NCI-H524 treated with DMSO at 0.1 percent for 48 hours (cell line): ENCODE measurements around the gene ITPR2.
"Not testable (repeated sequence)": the region's sequence is repeated elsewhere in the genome, so short reads cannot be mapped to it uniquely, and the experiment has no call there.

Source experiments
- DNase-seq: peaks from one replicate; lab custom pipeline; 2025; lab: John Stamatoyannopoulos, UW

ITPR2 gene

DNA sequence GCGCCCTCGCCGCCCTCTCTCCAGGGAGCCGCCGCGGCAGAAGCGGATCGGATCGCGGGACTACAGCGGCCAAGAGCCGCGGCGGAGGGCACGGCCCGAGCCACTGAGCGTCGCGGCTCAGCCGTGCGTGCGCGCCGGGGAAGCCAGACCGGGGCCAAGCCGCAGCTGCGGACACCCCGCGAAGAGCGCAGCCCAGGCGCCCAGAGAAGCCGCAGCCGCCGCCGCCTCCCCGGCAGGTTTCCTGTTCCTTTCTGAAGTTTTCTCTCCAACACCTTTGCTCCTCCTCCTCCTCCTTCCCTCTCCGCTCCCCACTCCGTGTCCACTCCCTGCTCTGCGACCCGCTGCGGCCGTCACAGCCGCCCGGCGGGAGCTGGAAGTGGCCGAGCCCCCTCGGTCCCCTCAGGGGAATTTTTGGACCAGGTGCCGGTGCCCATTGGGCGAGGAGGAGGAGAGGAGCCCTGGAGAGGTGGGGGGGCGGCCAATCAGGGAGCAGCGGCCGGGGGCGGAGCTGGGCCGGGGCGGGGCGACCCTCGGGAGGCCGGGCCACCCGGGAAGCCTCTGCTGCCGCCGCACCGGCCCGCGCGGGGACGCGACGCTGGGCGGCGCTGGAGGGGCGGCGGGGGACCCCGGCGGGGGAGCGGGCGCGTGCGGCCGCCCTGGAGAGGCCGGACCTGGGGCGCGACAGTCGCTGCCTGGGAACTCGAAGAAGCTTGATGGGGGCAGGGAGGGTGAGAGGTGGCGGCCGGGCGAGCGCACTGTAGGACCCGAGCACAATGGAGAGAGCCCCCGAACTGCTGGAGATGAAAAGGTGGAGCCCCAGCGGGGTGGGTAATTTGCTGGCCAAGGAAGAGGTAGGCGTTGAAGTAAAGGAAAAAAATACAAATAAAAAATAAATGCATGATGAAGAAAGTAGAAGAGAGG, at the start of gene ITPR2:
Gene ITPR2 (minus strand): TSS at position 373 of the 921 bp plus-strand sequence. CDS start 413 bp downstream, outside the sequence.
- peak; percentile 63 for DNase-seq

DNA sequence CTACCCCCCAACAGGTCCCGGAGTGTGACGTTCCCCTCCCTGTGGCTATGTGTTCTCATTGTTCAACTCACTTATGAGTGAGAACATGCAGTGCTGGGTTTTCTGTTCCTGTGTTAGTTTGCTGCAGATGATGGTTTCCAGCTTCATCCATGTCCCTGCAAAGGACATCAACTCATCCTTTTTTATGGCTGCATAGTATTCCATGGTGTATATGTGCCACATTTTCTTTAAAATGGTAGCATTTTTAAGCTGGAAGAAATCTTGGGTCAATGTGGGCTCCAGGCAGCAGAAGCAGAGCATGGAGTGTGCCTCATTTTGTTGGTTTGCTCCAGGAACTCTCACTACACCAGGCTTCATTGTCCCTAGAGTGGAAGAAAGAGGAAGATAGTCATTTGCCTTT, 47.6 kb upstream of the ITPR2 start:
- DNase-seq = no peak

DNA sequence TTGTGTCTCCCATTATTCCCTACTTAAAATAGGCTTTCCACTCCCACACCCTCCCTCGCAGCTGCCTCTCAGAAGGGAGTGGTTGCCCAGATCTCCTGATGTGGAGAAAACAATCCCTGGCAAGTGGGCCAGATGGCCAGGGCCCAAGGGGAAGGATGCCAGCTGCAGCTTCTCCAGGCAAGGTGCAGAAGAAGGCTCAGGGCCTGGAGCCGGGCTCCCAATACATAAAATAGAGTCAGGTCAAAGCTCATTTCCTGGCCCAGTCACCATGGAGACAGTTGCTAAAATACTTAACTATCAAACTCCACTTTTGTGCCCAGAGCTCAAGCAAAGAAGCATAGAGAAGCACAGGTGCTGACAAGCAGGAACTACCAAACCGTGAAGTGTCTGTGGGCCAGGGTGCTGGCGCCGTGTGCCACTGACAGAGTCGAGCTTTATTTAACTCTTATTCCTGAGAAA, 45.7 kb upstream of the ITPR2 start:
- peak; percentile 87 for DNase-seq

DNA sequence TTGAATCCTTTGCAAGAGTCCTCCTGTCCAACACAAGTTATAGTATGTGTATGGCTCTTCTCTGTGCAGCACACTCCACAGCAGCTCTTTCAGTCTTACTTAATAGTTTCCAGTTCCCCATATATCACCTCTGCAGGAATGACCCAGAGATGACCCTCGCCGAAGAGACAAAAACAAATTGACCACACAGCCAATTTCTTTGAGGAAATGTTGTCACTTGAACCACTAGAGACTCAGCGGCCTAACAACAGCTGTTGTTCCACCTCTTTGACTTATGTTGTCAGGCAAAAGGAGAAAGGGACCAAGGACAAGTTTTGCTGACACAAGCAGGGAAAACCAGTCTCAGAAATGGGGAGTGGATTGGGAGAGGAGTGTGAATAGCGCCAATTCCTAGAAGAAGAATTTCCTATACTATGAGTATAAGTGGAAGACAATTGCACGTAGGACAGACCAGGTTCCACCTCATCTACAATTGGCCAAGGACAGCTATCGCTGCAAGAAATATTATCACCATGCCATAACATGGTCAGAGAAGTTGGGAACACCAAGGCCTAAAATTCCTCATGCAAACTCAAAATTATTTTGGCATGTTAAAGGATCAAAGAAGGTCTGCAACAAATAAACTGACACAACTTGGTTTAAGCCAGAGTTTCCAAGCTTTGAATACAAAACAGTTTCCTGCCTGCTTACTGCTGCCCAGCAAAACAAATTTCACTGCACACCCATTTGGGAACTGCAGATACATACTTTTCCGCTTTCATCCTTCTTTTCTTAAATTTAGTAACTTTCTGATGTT, 41.7 kb upstream of the ITPR2 start:
- DNase-seq = no peak

DNA sequence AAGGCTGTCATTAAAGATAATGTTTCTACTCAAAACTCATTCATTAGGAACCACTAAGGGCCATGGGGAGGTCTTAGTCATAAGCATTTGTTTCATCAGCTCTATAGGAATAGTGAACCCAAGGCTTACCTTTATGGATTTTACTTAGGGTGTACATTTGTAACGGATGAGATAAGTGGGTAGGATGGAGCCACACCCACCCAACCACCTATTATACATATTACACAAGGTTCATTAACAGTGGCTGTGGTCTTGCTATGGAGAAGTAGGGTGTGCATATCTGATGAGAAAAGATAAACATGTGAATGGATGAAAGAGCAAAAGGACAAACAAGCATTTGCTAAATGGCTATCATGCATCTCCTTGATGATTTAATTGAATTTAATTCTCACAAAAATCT, 39.6 kb upstream of the ITPR2 start:
- DNase-seq = no peak

DNA sequence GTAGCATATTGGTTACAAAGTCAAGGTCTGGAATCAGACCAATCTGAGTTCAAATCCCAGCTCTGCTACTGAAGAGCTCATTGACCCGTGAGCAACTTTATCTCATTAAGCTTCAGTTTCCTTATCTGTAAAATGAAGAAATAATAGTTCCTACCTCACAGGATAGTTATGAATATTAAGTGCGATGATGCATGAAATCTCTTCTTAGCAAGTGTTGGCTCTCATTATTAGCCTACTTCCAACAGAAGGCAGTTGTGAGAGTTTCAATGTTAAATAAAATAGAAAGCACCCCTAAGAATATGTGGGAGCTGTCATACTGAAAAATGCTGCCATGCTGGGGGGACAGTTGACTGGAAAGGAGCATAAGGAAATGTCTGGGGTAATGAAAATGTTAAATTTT, 39.0 kb upstream of the ITPR2 start:
- DNase-seq = no peak

DNA sequence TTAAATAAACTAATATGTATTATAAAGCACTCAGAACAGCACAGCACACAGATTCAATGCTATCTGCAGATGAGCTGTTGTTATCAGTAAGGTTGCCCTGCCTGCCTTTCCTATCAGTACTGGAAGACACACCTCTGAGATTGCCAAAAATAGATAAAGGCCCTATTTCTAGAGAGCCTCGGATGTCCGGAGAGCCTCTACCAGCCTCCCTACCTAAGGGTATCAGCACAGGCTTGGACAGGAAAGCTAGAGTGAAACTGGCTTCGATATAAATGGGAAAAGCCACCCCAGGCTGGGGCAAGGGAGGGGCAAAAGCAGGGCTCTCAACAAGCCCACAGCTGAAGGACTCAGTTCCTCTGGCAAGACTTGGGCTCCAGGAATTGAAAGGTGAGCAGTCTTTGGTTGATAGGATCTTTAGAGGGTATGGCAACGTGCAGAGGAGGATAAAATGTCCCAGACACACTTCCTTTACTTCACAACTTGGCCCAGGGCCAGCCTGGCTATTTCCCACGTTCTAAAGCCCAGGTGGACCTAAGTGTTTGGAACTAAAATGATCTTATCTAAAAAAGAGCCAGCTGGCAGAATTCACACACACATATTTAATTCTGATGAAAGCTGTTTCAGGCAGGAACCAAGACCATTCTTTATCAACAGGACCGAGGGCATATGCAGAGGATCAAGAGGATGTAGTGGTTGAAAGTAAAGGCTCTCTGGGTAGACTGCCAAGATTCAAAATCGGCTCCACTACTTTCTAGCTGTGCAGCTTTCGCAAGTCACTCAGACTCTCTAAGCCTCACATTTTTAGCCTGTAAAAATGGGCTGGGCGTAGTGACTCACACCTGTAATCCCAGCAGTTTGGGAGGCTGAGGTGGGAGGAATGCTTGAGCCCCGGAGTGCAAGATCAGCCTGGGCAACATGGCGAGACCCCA, 37.8 kb upstream of the ITPR2 start:
- DNase-seq = peak; percentile 57

DNA sequence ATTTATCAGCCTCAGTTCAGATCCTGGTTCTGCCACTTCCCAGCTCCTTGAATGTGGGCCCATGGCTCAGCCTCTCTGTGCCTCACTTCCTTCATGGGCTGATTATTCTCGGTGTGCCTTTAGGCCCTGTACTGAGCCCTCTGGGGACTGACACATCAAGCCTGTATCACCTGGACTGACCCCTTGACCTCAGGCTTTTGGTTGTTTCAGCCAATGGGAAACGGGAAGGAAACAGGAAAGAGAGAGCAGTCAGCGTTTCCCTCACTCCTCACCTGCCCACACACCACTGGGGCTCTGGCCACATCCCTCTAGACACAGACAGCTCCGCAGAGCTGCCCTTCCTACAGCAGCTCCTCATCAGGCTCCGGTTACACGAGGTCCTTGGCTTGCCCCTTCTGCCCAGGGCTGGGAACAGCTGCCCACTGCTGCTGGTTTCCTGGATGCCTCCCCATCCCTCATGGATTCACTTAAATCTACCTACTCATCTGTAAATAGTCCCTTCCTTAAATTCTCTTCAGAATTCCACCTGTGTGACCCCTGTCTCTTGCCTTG, 37.0 kb upstream of the ITPR2 start:
- no peak for DNase-seq

DNA sequence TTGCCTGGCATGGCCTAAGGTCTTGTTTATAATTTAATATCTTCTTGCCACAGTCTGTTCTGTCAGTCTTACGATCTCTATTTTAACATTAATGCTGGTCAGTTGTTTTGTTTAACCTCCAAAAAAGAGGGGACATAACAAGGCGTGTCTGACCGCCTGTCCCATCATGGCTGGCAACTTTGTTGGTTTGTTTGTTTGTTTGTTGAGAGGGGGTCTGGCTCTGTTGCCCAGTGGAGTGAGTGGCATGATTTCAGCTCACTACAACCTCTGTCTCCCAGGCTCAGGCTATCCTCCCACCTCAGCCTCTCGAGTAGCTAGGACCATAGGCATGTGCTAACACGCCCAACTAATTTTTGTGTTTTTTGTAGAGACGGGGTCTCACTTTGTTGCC, 36.1 kb upstream of the ITPR2 start:
- DNase-seq = no peak

DNA sequence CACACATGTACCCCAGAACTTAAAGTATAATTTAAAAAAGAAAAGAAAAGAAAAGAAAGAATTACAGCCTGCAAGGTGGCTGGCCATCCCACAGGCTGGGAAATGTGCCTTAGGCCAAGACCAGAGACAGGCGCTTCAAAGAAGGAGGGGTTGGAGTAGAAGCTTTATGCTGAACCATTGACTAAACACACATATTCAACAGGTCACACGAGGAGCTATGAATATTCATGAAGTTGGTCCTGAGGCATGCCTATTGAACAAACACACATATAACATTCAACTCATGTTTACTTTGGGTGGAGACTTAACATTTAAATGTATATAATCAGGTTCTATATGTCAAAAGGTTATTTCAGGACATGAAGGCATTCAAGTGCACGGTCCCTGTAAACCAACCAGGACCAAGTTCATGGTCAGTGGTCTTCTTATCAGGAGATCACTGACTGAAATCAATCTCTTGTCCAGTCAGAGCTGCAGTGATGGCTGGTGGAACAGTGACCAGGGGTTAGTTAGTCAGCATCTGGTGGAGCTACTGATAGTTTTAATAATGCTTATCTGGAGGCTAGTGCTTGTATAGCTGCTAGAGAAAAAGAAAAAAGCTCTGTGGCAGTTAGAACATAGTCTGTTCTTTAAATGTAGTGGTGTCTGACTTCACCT, 35.6 kb upstream of the ITPR2 start:
- no peak for DNase-seq

DNA sequence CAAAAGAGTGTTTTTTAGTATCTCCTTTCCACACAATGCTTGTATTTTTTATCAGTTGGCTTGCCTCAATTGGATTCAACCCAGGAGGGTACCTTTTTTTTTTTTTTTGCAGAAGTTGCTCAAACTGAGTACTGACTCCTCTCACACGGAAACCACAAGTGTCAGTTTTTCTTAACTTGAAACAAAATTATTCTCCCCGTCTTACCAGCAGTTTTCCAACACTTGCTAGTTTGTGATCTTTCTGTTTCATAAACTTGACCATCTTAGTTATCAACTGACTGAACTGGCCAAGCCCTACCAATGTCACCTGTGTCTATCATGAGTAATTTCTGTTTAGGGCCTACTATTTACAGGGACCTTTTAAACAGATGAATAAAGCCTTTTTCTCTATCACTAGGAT, 34.1 kb upstream of the ITPR2 start:
- DNase-seq = no peak

DNA sequence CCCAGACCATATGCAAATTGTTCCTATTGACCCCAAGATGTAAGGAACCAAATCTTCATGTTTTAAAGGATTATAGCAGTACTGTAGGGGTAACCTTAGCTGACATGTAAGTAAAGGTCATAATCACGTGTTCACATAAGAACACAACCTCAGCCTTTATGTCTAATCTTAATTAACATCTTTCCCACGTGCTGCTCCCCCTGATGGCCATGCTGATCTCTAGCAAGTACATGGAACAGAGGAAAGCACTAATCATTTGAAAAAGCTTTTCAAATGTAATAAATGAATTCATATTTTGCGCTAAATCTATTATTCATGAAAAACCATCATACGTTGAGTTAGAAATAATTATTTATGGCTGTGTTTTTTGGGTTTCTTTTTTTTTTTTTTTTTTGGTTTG, 30.5 kb upstream of the ITPR2 start:
- peak; percentile 22 for DNase-seq

DNA sequence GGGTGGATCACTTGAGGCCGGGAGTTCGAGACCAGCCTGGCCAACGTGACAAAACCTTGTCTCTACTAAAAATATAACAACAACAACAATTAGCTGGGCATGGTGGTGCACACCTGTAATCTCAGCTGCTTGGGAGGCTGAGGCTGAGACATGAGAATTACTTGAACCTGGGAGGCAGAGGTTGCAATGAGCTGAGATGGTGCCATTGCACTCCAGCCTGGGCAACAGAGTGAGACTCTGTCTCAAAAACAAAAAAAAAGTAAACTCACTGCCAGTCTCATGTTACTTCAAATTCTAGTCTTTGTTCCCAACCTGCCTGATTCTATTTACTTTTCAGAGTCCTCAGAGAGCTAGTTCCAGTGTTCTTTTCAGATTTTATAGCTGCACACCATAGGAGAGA, 29.8 kb upstream of the ITPR2 start:
- DNase-seq = not testable (repeated sequence)

DNA sequence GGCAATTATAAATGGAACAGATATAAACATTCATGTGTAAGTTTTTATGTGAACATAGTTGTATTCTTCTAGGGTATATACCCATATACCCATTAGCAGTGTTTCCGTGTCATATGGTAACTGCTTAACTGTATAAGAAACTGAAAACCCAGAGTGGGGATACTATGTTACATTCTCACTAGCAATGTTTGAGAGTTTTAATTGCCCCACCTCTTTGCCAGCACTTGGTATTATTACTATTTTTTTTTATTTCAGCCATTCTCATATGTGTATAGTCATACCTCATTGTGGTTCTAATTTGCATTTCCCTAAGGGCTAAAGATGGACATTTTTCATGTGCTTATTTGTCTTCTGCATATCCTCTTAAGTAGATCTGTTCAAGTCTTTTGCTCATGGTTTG, 28.7 kb upstream of the ITPR2 start:
- no peak for DNase-seq

DNA sequence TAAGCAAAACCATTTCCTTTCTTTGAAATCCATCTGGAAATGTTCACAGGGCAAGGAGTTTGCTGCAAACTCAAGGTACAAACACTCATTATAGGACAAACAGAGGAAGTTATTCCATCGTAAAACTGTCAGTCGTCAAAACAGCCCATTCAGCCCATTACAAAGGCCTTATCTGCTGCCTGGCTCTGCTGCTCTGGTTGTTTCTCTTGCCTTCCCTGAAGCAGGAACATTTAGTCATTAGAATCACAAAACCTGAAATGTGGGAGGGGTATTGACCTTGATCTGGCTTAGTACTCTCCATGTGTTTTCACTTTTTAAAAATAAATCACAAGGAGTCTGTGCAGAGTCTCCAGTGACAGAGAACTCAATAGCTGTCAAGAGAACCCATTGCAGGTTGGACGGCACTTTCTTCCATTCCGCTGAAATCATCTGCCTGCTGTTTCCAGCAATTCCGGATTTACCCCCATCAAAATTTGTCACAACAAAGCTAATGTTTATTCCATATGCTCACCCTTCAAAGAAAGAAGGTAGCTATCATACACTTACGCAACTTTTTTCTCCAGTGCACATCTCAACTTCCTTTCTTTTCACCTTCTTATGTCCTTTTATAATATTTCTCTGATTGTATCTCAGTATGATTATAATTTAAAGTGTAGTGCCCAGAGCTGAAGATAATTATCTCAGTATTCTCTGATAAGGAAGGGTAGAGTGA, 24.6 kb upstream of the ITPR2 start:
- DNase-seq = no peak

DNA sequence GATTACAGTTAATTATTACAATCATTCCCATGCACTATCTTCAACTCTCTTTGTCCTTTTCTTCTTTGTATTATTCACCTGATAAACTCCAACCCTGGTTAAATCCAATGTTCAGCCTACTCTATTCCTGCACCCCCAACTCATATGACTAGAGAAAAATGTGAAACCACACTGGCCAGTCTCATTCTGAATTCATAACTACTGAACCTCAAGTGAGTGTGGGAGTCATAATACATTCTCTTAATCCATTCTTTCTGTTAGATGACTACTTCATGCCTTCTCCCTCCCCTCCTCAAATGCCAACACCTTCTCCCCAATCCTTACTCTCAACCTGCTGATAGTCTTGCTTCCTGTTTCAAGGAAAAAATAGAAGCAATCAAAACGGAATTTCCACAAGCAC, 22.3 kb upstream of the ITPR2 start:
- no peak for DNase-seq

DNA sequence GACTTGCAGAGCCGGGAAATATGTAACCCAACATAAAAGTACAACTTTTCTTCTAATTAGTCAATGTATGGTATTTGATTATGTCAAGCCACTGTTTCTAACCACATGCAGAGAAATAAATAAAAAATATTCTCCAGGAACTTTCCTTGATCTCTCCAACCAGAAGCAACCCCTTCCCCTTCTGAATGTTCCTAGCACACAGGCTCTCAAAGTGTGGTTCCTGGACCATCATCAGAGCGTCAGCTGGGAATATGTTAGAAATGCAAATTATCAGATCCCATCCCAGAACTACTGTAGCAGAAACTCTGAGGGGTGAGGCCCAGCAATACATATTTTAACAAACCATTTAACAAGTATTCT, 21.0 kb upstream of the ITPR2 start:
- DNase-seq = no peak

DNA sequence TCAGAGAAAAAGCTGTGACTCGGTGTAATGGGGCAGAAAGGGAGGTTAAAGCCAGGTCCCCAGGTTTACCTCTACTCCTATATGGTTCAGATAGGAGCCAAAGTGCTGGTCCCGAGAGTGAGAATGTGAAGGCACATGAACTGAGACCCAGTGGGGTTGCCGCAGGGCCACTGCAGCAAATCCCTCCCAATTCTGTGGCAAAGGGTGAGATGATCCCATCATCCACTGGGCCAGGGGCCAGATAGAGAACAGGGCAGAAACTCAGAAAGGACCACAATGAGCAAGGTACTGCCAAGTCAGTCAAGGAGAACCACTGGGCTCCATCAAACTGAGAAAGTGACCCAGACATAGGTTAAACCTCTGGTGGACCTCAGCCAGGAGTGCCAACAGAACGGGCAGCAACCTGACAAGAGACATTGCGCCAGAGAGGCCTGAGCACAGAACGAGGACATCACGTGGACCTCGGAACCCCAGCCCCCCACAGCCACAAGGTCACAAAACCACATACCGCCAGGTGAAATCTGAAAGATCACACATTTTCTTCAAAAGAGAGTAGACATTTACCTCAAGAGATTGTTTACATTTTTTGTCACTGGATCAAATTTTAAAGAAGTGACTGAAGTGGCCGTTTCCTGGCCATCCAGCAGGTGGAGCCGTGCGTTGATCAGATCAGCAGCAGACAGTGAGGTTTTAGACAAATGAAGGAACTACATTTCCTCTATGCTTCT, 20.5 kb upstream of the ITPR2 start:
- DNase-seq = peak; percentile 13

DNA sequence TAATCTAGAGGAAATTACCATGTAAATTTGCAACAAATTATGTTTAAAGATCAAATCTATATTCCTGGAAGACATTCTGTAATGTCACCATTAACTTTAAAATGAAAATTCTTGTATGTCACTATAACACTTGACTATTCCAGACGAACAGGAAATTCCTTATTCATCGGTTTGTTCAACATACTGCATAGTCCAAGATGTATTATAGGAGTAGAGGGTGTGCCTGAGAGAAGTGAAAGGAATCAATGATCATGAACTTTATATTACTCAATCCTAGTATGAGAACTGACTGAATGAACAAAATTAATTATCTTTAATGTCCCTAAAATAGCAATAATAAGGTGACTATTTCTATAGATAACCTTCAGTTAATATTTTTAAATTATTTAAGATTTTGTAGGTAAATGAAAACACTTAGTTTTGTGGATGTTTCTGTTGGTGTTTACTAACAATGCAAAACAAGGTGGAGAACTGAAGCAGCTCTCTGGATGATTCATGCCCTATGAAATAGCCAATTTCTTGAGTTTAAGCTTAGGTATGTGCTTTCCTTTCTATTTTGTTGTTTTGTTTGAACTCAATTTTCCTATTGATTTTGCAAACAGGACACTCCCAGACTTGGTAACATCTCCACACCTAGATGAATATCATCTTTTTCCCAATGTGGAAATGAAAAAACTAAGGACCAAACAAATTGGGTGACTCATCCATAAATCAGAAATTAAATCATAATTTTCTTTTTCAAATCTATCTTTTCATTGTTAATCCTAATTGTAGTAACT, 18.2 kb upstream of the ITPR2 start:
- no peak for DNase-seq
